Forelimb muscle (tissue), 1 donor: Measurements from ENCODE around the gene PAK1IP1. TPM values are rescaled to one million over a fixed set of nuclear protein-coding genes. Genes with fewer than 3 reads are reported as not detected.
"Not testable (repeated sequence)": the region's sequence is repeated elsewhere in the genome, so short reads cannot be mapped to it uniquely, and the experiment has no call there.

Experiments used
- DNase-seq: peaks from one replicate; pipeline ENCODE4 v3.0.0-alpha.2; 2013; ENCODE audit warnings: low read depth
- polyA plus RNA-seq: library from polyadenylated mRNA; unstranded; fragments of 120-200 nt; gene quantifications from one replicate; pipeline ENCODE4 v1.2.1, GENCODE V29; 2013; ENCODE audit not compliant: insufficient read length

Gene PAK1IP1
- polyA plus RNA-seq, 1 donor = 15.8 TPM

DNA sequence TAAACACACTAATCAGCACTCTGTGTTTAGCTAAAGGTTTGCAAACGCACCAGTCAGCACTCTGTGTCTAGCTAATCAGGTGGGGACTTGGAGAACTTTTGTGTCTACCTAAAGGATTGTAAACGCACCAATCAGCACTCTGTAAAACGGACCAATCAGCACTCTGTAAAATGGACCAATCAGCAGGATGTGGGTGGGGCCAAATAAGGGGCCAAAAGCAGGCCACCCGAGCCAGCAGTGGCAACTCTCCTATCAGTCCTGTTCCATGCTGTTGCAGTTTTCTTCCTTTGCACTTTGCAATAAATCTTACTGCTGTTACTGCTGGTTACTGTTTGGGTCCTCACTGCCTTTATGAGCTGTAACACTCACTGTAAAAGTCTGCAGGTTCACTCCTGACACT, 46.9 kb downstream of the PAK1IP1 start:
- DNase-seq = not testable (repeated sequence)

GRCh38 chr6:10742251-10742650, 47.5 kb downstream of the PAK1IP1 start:
- DNase-seq = no peak

GRCh38 chr6:10743515-10743914, 48.7 kb downstream of the PAK1IP1 start:
- no peak for DNase-seq

DNA sequence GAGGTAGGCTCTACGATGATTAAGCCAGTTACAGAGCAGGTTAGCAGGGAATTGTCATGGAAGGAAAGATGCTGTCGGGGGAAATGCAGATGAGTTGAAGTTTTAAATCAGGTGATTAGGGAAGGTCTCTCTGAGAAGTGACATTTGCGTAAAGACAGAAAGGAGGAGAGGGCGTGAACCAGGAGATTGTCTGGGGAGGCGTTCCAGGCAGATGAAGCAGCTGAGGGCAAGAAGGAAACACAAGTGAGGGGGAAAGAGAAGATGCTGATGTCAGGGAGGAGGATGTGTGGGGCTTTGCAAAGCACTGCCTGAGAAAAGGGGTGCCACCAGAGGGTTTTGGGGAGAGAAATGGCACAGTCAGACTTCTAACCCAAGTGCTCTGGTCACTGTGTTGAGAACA, 50.3 kb downstream of the PAK1IP1 start:
- DNase-seq = no peak

DNA sequence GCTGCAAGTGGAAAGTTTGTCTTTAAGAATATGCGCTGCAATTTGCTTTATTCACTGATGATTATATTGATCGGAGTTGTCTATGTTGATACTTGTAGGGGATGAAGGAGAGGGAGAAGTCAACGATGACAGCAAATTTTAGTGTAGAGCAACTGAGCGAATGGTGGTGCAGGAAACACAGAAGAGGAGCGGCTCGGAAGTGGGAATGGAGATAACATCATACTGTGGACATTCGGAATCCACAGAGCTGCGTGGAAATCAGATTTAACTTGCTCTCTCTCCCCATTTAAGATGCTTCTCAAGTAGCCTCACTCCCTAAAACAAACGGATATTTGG, 52.1 kb downstream of the PAK1IP1 start:
- no peak for DNase-seq

DNA sequence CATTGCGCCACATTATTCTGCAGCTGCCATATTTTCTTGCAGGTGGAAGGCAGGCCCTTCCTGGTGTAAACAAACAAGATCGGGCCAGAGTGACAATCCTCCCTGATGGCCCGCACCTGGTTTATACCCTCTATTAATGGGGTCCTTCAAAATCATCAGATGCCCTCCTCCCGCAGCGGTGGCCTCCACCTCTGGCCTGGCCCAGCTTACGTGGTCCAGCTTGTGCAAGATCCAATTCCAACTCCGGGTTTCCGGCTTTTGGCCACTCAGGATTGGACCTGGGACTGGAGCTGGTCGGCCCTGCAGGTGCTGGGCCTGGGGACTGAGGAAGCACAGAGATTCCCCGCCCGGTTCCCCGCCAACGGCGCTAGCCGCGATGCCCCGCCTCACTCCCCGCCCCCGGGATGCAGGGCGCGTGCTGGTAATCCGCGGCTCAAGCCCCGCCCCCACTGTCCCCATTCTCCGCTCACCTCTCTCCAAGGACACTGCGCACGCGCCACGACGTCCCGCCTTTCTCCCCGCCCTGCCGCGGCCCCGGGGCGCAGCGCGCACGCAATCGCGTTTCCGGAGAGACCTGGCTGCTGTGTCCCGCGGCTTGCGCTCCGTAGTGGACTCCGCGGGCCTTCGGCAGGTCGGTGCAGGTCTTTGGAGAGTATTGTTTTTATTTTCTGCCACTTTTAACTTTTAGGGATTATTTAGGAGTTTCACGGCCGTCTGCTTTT, 52.6 kb downstream of the PAK1IP1 start, which contains the start of gene TMEM14B:
Gene TMEM14B (plus strand): TSS at position 555 of the 722 bp plus-strand sequence. CDS start 1,441 bp downstream, outside the sequence.
- peak; percentile 91 for DNase-seq

GRCh38 chr6:10749734-10750133, 55.0 kb downstream of the PAK1IP1 start:
- DNase-seq = no peak

GRCh38 chr6:10750568-10750967, 55.8 kb downstream of the PAK1IP1 start:
- not testable (repeated sequence) for DNase-seq

DNA sequence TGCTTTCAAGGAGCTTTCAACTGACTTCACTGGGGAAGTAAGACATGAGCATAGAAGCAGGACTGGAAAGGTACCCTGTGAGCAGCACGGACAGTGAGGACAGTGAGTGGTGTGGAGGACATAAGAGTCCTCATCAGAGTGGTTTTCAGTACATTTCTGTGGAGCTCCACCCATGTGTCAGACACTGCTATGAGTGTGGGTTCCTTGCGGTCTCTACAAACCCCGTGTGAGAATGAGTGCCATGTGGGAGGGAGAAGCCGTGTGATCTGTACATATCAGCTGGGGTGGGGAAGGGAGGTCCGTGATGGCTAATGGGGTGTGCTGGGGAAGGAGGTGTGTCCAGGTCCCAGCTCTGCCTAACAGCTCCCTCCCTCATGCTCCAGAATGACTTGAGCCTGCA, 57.0 kb downstream of the PAK1IP1 start:
- DNase-seq = not testable (repeated sequence)

DNA sequence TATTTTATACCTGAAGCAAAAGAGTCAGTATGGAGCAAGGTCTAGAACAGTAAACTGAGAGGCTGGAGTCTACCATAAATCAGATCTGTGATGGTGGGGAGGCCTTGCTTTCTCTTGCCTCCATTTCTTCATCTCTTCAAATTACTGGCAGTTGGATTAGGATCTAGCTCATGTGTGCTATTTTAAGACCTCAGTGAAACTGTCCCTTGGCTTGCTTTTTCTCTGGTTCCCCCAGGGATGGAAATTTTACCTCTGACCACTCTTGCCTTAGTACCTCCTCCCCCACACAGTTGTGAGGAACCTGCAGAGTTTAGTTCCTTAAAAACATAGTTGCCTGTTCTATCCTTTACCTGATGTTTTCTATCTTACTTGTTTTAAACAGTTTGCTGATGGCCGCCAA, 61.3 kb downstream of the PAK1IP1 start:
- no peak for DNase-seq

Other genes starting within 250 kb of the PAK1IP1 start
- gene GCNT2, start 173.6 kb upstream of the PAK1IP1 start, polyA plus RNA-seq = 2.9 TPM
- gene C6orf52, start 356 bp upstream of the PAK1IP1 start, polyA plus RNA-seq = 0.94 TPM
- 96.1 TPM for gene TMEM14C, start 28.1 kb downstream of the PAK1IP1 start, polyA plus RNA-seq
- 69.0 TPM for gene TMEM14B, start 52.8 kb downstream of the PAK1IP1 start, polyA plus RNA-seq
- 0.51 TPM for gene MAK, start 143.6 kb downstream of the PAK1IP1 start, polyA plus RNA-seq
- gene GCM2, start 187.1 kb downstream of the PAK1IP1 start, polyA plus RNA-seq = not detected
- gene SYCP2L, start 192.1 kb downstream of the PAK1IP1 start, polyA plus RNA-seq = 1.3 TPM